CD14-positive monocyte (primary cell): ENCODE data around the gene PPP2R1A. TPM values are rescaled to one million over a fixed set of nuclear protein-coding genes. Genes with fewer than 3 reads are reported as not detected.

Experiments
- DNase-seq, 3 donors: peaks; one replicate each; pipeline ENCODE4 v3.0.0-alpha.2; 2011 to 2022
- H2AFZ ChIP-seq: 2 replicates; pipeline ENCODE4 v1.6.0; 2012; ENCODE audit warnings: mild to moderate bottlenecking, low read depth, low read length, inconsistent platforms; ENCODE audit not compliant: insufficient read depth, poor library complexity, severe bottlenecking
- H3K27ac ChIP-seq, 2 donors: 1 replicate in 1 of 2; 2 replicates in 1 of 2; pipeline ENCODE4 v1.5.1; 2012 to 2013; ENCODE audit warnings: low read length in 2 of 2, control low read depth in 1 of 2, inconsistent platforms in 1 of 2, low read depth in 1 of 2, mild to moderate bottlenecking in 1 of 2
- H3K27me3 ChIP-seq, 2 donors: one replicate each; pipeline versions ENCODE4 v1.6.0 to v1.6.1; 2011 to 2013; ENCODE audit warnings: low read length in 2 of 2; ENCODE audit not compliant: control insufficient read depth in 2 of 2, insufficient read depth in 2 of 2
- H3K36me3 ChIP-seq, 2 donors: replicated peaks in 1 of 2; 1 replicate in 1 of 2; 2 replicates in 1 of 2; pipeline versions ENCODE4 v1.5.1 to v1.6.1; 2012 to 2013; ENCODE audit warnings: low read length in 2 of 2, control low read depth in 1 of 2, inconsistent platforms in 1 of 2, mild to moderate bottlenecking in 1 of 2; ENCODE audit not compliant: insufficient read depth in 2 of 2, control insufficient read depth in 1 of 2
- H3K4me1 ChIP-seq, 2 donors: 1 replicate in 1 of 2; 2 replicates in 1 of 2; pipeline versions ENCODE4 v1.5.1 to v1.6.1; 2012 to 2013; ENCODE audit warnings: low read length in 2 of 2, control low read depth in 1 of 2, inconsistent platforms in 1 of 2, mild to moderate bottlenecking in 1 of 2, moderate library complexity in 1 of 2; ENCODE audit not compliant: insufficient read depth in 2 of 2, control insufficient read depth in 1 of 2
- H3K4me2 ChIP-seq: replicated peaks from 2 replicates; pipeline ENCODE3; 2012; ENCODE audit warnings: low read length, moderate library complexity, mild to moderate bottlenecking; ENCODE audit not compliant: poor library complexity, severe bottlenecking; ENCODE audit errors: extremely low read depth
- H3K4me3 ChIP-seq, 3 experiments: fragments of 200-600 bp in 1 of 3; sonication (generic) in 1 of 3; replicated peaks in 1 of 3; 1 replicate in 2 of 3; 2 replicates in 1 of 3; pipeline ENCODE4 v1.5.1; 2011 to 2013; ENCODE audit warnings: low read length in 3 of 3, mild to moderate bottlenecking in 3 of 3, control low read depth in 2 of 3, low read depth in 2 of 3, inconsistent platforms in 1 of 3, moderate library complexity in 1 of 3
- H3K79me2 ChIP-seq: 2 replicates; pipeline ENCODE4 v1.6.0; 2012; ENCODE audit warnings: mild to moderate bottlenecking, control low read depth, inconsistent platforms, low read length, moderate library complexity; ENCODE audit not compliant: insufficient read depth
- H3K9ac ChIP-seq: 2 replicates; pipeline ENCODE4 v1.6.0; 2017; ENCODE audit warnings: low read length, mild to moderate bottlenecking; ENCODE audit not compliant: insufficient read depth, poor library complexity, severe bottlenecking
- H3K9me3 ChIP-seq, 2 donors: replicated peaks in 1 of 2; 1 replicate in 1 of 2; 2 replicates in 1 of 2; pipeline versions ENCODE4 v1.5.1 to v1.6.1; 2012 to 2013; ENCODE audit warnings: low read length in 2 of 2, control low read depth in 1 of 2; ENCODE audit not compliant: control insufficient read depth in 1 of 2, insufficient read depth in 1 of 2
- H4K20me1 ChIP-seq: 2 replicates; pipeline ENCODE4 v1.6.0; 2012; ENCODE audit warnings: mild to moderate bottlenecking, low read length, control low read depth, moderate library complexity; ENCODE audit not compliant: insufficient read depth
- H3K27ac Mint-ChIP-seq, 7 donors: one replicate each; pipeline ENCODE4 v1.8.0; 2020; ENCODE audit warnings: mild to moderate bottlenecking in 7 of 7, mixed read lengths in 7 of 7, moderate library complexity in 6 of 7, inconsistent platforms in 2 of 7
- H3K27me3 Mint-ChIP-seq, 3 donors: one replicate each; pipeline ENCODE4 v1.8.0; 2021 to 2022; ENCODE audit warnings: low read depth in 3 of 3, mild to moderate bottlenecking in 3 of 3, mixed read lengths in 3 of 3, moderate library complexity in 3 of 3, inconsistent platforms in 1 of 3
- H3K36me3 Mint-ChIP-seq, 2 donors: one replicate each; pipeline ENCODE4 v1.8.0; 2020; ENCODE audit warnings: mixed read lengths in 2 of 2, inconsistent platforms in 1 of 2, mild to moderate bottlenecking in 1 of 2
- H3K4me1 Mint-ChIP-seq: one replicate; pipeline ENCODE4 v1.8.0; 2020; ENCODE audit warnings: mild to moderate bottlenecking, mixed read lengths
- H3K4me3 Mint-ChIP-seq, 2 donors: one replicate each; pipeline ENCODE4 v1.8.0; 2020; ENCODE audit warnings: mild to moderate bottlenecking in 2 of 2, mixed read lengths in 2 of 2, moderate library complexity in 1 of 2
- H3K9me3 Mint-ChIP-seq, 7 donors: one replicate each; pipeline ENCODE4 v1.8.0; 2020 to 2022; ENCODE audit warnings: mixed read lengths in 7 of 7, mild to moderate bottlenecking in 6 of 7, moderate library complexity in 6 of 7, inconsistent platforms in 2 of 7
- CTCF ChIP-seq: fragments of 200-600 bp; IDR thresholded peaks from one replicate; pipeline ENCODE4 v1.8.0; 2022; ENCODE audit warnings: antibody characterized with exemption, mild to moderate bottlenecking
- WGBS: methylation state at CpG from one replicate; pipeline ENCODE4 v1.1.5; 2013; ENCODE audit warnings: missing lambda C conversion rate; ENCODE audit not compliant: insufficient coverage; 5-methylcytosine and 5-hydroxymethylcytosine counted together
- intact Hi-C, 2 donors: fragments of 100-400 bp; cut with micrococcal nuclease; formaldehyde crosslinking; loops; one replicate each; pipeline versions ENCODE4 v1.15.0 to v1.15.1; 2023
- polyA minus RNA-seq: library from RNA; depleted of rRNA, polyadenylated mRNA; stranded (reverse); fragments of >200 nt; gene quantifications from 2 replicates; pipeline ENCODE4 v1.2.3, GENCODE V29; 2012
- polyA plus RNA-seq, 3 donors: library from polyadenylated mRNA; depleted of rRNA in 1 of 3; unstranded in 2 of 3; stranded (reverse) in 1 of 3; fragments of 300-500 nt in 2 of 3; fragments of >200 nt in 1 of 3; fragmentation: Illumina TruSeq in 2 of 3; gene quantifications; 1 replicate in 2 of 3; 2 replicates in 1 of 3; pipeline ENCODE4 v1.2.3, GENCODE V29; 2012 to 2021
- total RNA-seq, 12 experiments: library from RNA in 1 of 12; stranded (reverse) in 1 of 12; fragments of 120-200 nt in 1 of 12; gene quantifications; one replicate each; pipeline ENCODE4 v1.2.4 and lab custom pipeline; 2013 to 2026; ENCODE audit warnings: mixed read lengths in 6 of 12, inconsistent platforms in 1 of 12

PPP2R1A gene
- total RNA-seq (2013): 117 TPM
- polyA plus RNA-seq: 100 to 1,000 TPM in 2 of 3 donors, 10 to 100 TPM in 1; 79.9 to 151 (median 127) TPM
- 68.2 and 87.7 TPM in 2 replicates for polyA minus RNA-seq
- 45.7 to 102 (median 90.7) reads per million in 11 experiments for total RNA-seq (lab: John Stamatoyannopoulos, UW)

GRCh38 chr19:52189735-52190486, at the start of gene PPP2R1A:
Gene PPP2R1A, plus strand, starts transcription at chr19:52190052. Its CDS starts 45 bp downstream, at chr19:52190097.
- intact Hi-C loops: loop anchor here (2.0 to 10.0 kb wide), 4 partner anchors 51 to 337 kb away; partner anchors contain the start of genes ZNF616 (in 2 of the 2), ZNF614 (in 1 of the 2) and ZNF808 (in 1 of the 2)
- Mint-ChIP-seq H3K27ac (peak within 1 kb of the TSS; percentile 98 to 100 (median 100)), H3K4me3 (peak within 1 kb of the TSS; percentile 90 to 99), H3K9me3 (peaks cover 0 to 3% (median 0%) of the 10 kb centered on the region in 7 donors), H3K27me3 (peaks cover 1 to 6% (median 4%) of the 10 kb centered on the region in 3 donors), H3K36me3 (peaks cover 17 to 32% of the 10 kb centered on the region in 2 donors), H3K4me1 (peaks cover 32% of the 10 kb centered on the region)
- Histone ChIP-seq H3K4me3 (peak within 1 kb of the TSS; percentile 85 to 94 (median 88)), H3K36me3 (peaks cover 11 to 24% of the 10 kb centered on the region in 2 donors), H3K9ac (peak within 1 kb of the TSS; percentile 98), H3K9me3 (no peaks in the 10 kb centered on the region), H4K20me1 (peaks cover 16% of the 10 kb centered on the region), H3K27me3 (no peaks in the 10 kb centered on the region), H3K79me2 (peaks cover 49% of the 10 kb centered on the region), H3K4me1 (peaks cover 20 to 24% of the 10 kb centered on the region in 2 donors), H3K27ac (peak within 1 kb of the TSS; percentile 95 to 99), H2AFZ (peak within 1 kb of the TSS; percentile 81), H3K4me2 (peak within 1 kb of the TSS; percentile 88)
- 0% methylated on average over 66 of the region's 70 CpGs for WGBS
- peak; percentile 100 for DNase-seq
- TF ChIP-seq CTCF: no peak

- peaks cover 0 to 4% (median 0%) of the 10 kb centered on the region in 3 donors for H3K27me3 Mint-ChIP-seq
- intact Hi-C loops: loop anchor here in 1 of 2 donors (5.0 kb wide), 1 partner anchor 156 kb away; the partner anchor contains the start of gene ZNF480
Measured at GRCh38 chr19:52141203-52141602, 48.6 kb upstream of the PPP2R1A start.

More at GRCh38 chr19:52141203-52141602, 48.6 kb upstream of the PPP2R1A start:
- H3K4me2 ChIP-seq: no peak overlapping the region
- no peak overlapping the region for H3K9ac ChIP-seq
- no CpG with 5 or more reads among the region's 2 CpGs for WGBS
- Mint-ChIP-seq H3K9me3 (peaks cover 24 to 75% (median 55%) of the 10 kb centered on the region in 7 donors), H3K27ac (no peak overlapping the region), H3K36me3 (peaks cover 7 to 17% of the 10 kb centered on the region in 2 donors), H3K4me1 (peaks cover 16% of the 10 kb centered on the region), H3K4me3 (no peak overlapping the region)
- H3K4me1 ChIP-seq: peaks cover 12 to 16% of the 10 kb centered on the region in 2 donors
- no peak overlapping the region for H3K27ac ChIP-seq
- peaks cover 37 to 59% of the 10 kb centered on the region in 2 donors for H3K9me3 ChIP-seq
- DNase-seq: no peak
- no peak for TF ChIP-seq CTCF
- no peak overlapping the region for H3K4me3 ChIP-seq
- H4K20me1 ChIP-seq: no peaks in the 10 kb centered on the region
- no peak overlapping the region for H2AFZ ChIP-seq
- H3K79me2 ChIP-seq: peaks cover 16% of the 10 kb centered on the region
- H3K36me3 ChIP-seq: peaks cover 0 to 5% of the 10 kb centered on the region in 2 donors
- no peaks in the 10 kb centered on the region for H3K27me3 ChIP-seq
